22Rv1 (cell line): Measurements from ENCODE around the gene MEGF10.

Experiments
- CTCF ChIP-seq: fragments of 450-650 bp; IDR thresholded peaks from 2 replicates; pipeline ENCODE4 v1.5.1; 2017; ENCODE audit warnings: mild to moderate bottlenecking
- ZFX ChIP-seq: fragments of 450-650 bp; IDR thresholded peaks from 2 replicates; pipeline ENCODE4 v1.6.1; 2017; ENCODE audit warnings: antibody characterized with exemption, borderline replicate concordance

- TF ChIP-seq CTCF, result no peak
- TF ChIP-seq ZFX, result no peak
Observed at GRCh38 chr5:127338501-127338900, 47.9 kb downstream of the MEGF10 start.
